Neural cell (in vitro differentiated cells): ENCODE results near the gene MOCS2. TPM values are rescaled to one million over a fixed set of nuclear protein-coding genes. Genes with fewer than 3 reads are reported as not detected.

Experiments
- H2AFZ ChIP-seq: fragments of 200-600, 300-800 bp; sonication (generic), shearing (Covaris generic); 2 replicates; pipeline ENCODE4 v1.6.0; 2014; ENCODE audit warnings: low read depth, mild to moderate bottlenecking, antibody characterized with exemption, low read length, moderate library complexity
- H3F3A ChIP-seq: fragments of 200-600 bp; shearing (Covaris generic); 2 replicates; pipeline ENCODE4 v1.6.1; 2016; ENCODE audit warnings: mild to moderate bottlenecking, moderate library complexity, mixed read lengths, antibody characterized with exemption, low read length; ENCODE audit not compliant: insufficient read depth, poor library complexity, severe bottlenecking
- H3K27ac ChIP-seq: fragments of 200-600, 300-800 bp; sonication (generic), shearing (Covaris generic); 2 replicates; pipeline ENCODE4 v1.5.1; 2014; ENCODE audit warnings: mild to moderate bottlenecking, low read length, moderate library complexity
- H3K27me3 ChIP-seq: fragments of 300-800, 200-600 bp; sonication (generic), shearing (Covaris generic); 2 replicates; pipeline ENCODE4 v1.6.0; 2014; ENCODE audit warnings: mild to moderate bottlenecking, low read depth, low read length, moderate library complexity; ENCODE audit not compliant: insufficient read depth
- H3K36me3 ChIP-seq: fragments of 300-800, 200-600 bp; sonication (generic), shearing (Covaris generic); 2 replicates; pipeline ENCODE4 v1.5.1; 2014; ENCODE audit warnings: mild to moderate bottlenecking, antibody characterized with exemption, low read length, moderate library complexity; ENCODE audit not compliant: insufficient read depth
- H3K4me2 ChIP-seq: fragments of 300-800, 200-600 bp; sonication (generic), shearing (Covaris generic); 2 replicates; pipeline ENCODE4 v1.6.0; 2014; ENCODE audit warnings: mild to moderate bottlenecking, low read length
- H3K4me3 ChIP-seq: fragments of 300-800, 200-600 bp; sonication (generic), shearing (Covaris generic); 2 replicates; pipeline ENCODE4 v1.5.1; 2014; ENCODE audit warnings: mild to moderate bottlenecking, low read length, moderate library complexity
- H3K79me2 ChIP-seq: fragments of 200-600 bp; shearing (Covaris generic); replicated peaks from 2 replicates; pipeline ENCODE4 v1.6.0; 2014; ENCODE audit warnings: mild to moderate bottlenecking, low read length, moderate library complexity; ENCODE audit not compliant: insufficient read depth
- H3K9ac ChIP-seq: fragments of 300-800, 200-600 bp; sonication (generic), shearing (Covaris generic); 2 replicates; pipeline ENCODE4 v1.6.1; 2016; ENCODE audit warnings: mild to moderate bottlenecking, low read length, mixed read lengths
- H3K9me2 ChIP-seq: fragments of 200-600 bp; shearing (Covaris generic); 2 replicates; pipeline ENCODE4 v1.6.1; 2016; ENCODE audit warnings: mild to moderate bottlenecking, low read length, mixed read lengths; ENCODE audit not compliant: insufficient read depth
- H3K9me3 ChIP-seq: fragments of 200-600, 300-800 bp; sonication (generic), shearing (Covaris generic); 2 replicates; pipeline ENCODE4 v1.6.1; 2016; ENCODE audit warnings: mild to moderate bottlenecking, mixed run types, low read length, moderate library complexity, mixed read lengths
- H4K20me1 ChIP-seq: fragments of 200-600 bp; shearing (Covaris generic); 2 replicates; pipeline ENCODE4 v1.6.1; 2016; ENCODE audit warnings: mild to moderate bottlenecking, mixed run types; ENCODE audit not compliant: insufficient read depth
- CTCF ChIP-seq: fragments of 450-650 bp; IDR thresholded peaks from 2 replicates; pipeline ENCODE4 v1.5.1; 2014; ENCODE audit warnings: antibody characterized with exemption, mild to moderate bottlenecking, moderate library complexity; ENCODE audit not compliant: poor library complexity, severe bottlenecking
- EP300 ChIP-seq: fragments of 450-650 bp; conservative IDR thresholded peaks from 2 replicates; pipeline ENCODE4 v1.6.1; 2014; ENCODE audit warnings: antibody characterized with exemption, mild to moderate bottlenecking, moderate library complexity; ENCODE audit not compliant: poor library complexity, severe bottlenecking
- EZH2 ChIP-seq: fragments of 200-600, 300-800 bp; shearing (Covaris generic), sonication (generic); IDR thresholded peaks from 2 replicates; pipeline ENCODE4 v1.6.1; 2014; ENCODE audit warnings: antibody characterized with exemption, low read length, borderline replicate concordance, mild to moderate bottlenecking; ENCODE audit not compliant: insufficient read depth, poor library complexity, severe bottlenecking
- MXI1 ChIP-seq: fragments of 450-650 bp; conservative IDR thresholded peaks from 2 replicates; pipeline ENCODE4 v1.6.1; 2014; ENCODE audit warnings: antibody characterized with exemption, mild to moderate bottlenecking; ENCODE audit not compliant: poor library complexity, severe bottlenecking
- POLR2AphosphoS5 ChIP-seq: IDR thresholded peaks from 2 replicates; pipeline ENCODE4 v1.6.1; 2012
- RAD21 ChIP-seq: fragments of 450-650 bp; conservative IDR thresholded peaks from 2 replicates; pipeline ENCODE4 v1.6.1; 2014; ENCODE audit warnings: antibody characterized with exemption, mild to moderate bottlenecking, moderate library complexity
- REST ChIP-seq: IDR thresholded peaks from 2 replicates; pipeline ENCODE4 v1.6.1; 2012; ENCODE audit warnings: borderline replicate concordance
- SMC3 ChIP-seq: fragments of 450-650 bp; conservative IDR thresholded peaks from 2 replicates; pipeline ENCODE4 v1.6.1; 2014; ENCODE audit warnings: antibody characterized with exemption, mild to moderate bottlenecking, moderate library complexity; ENCODE audit not compliant: poor library complexity
- TAF1 ChIP-seq: IDR thresholded peaks from 2 replicates; pipeline ENCODE4 v1.6.1; 2012; ENCODE audit warnings: low read depth
- polyA plus RNA-seq: library from polyadenylated mRNA; depleted of rRNA; stranded (reverse); fragments of >200 nt; gene quantifications from 2 replicates; pipeline ENCODE4 v1.2.3, GENCODE V29; 2014

The MOCS2 gene
- polyA plus RNA-seq, 1 donor from 2014 or later: 71.0 TPM

GRCh38 chr5:53055365-53055764 is 54.2 kb downstream of the MOCS2 start:
- Histone ChIP-seq H3K9me3 (no peaks in the 10 kb centered on the region), H3K27me3 (no peaks in the 10 kb centered on the region), H4K20me1 (no peaks in the 10 kb centered on the region), H3K4me2 (no peak overlapping the region), H3F3A (no peaks in the 10 kb centered on the region), H3K9ac (no peak overlapping the region), H3K27ac (no peak overlapping the region), H2AFZ (no peak overlapping the region), H3K9me2 (no peaks in the 10 kb centered on the region), H3K79me2 (no peaks in the 10 kb centered on the region), H3K36me3 (no peaks in the 10 kb centered on the region), H3K4me3 (no peak overlapping the region)
- TF ChIP-seq REST (no peak), SMC3 (no peak), EZH2 (no peak), RAD21 (no peak), TAF1 (no peak), EP300 (no peak), MXI1 (no peak), CTCF (no peak), POLR2AphosphoS5 (no peak)

- Histone ChIP-seq H3K4me2 (no peak overlapping the region), H4K20me1 (no peaks in the 10 kb centered on the region), H3K27me3 (no peaks in the 10 kb centered on the region), H3K9me3 (no peaks in the 10 kb centered on the region), H3K9me2 (no peaks in the 10 kb centered on the region), H3K4me3 (no peak overlapping the region), H2AFZ (no peak overlapping the region), H3K27ac (no peak overlapping the region), H3K36me3 (no peaks in the 10 kb centered on the region), H3K79me2 (no peaks in the 10 kb centered on the region), H3K9ac (no peak overlapping the region), H3F3A (no peaks in the 10 kb centered on the region)
- TF ChIP-seq POLR2AphosphoS5 (no peak), MXI1 (no peak), SMC3 (no peak), CTCF (no peak), RAD21 (no peak)
Observed at GRCh38 chr5:53053364-53053763, 56.2 kb downstream of the MOCS2 start.
